ENCODE results near the gene DLX1.
"Not testable (repeated sequence)": the region's sequence is repeated elsewhere in the genome, so short reads cannot be mapped to it uniquely, and the experiment has no call there.

Gene DLX1

DNA sequence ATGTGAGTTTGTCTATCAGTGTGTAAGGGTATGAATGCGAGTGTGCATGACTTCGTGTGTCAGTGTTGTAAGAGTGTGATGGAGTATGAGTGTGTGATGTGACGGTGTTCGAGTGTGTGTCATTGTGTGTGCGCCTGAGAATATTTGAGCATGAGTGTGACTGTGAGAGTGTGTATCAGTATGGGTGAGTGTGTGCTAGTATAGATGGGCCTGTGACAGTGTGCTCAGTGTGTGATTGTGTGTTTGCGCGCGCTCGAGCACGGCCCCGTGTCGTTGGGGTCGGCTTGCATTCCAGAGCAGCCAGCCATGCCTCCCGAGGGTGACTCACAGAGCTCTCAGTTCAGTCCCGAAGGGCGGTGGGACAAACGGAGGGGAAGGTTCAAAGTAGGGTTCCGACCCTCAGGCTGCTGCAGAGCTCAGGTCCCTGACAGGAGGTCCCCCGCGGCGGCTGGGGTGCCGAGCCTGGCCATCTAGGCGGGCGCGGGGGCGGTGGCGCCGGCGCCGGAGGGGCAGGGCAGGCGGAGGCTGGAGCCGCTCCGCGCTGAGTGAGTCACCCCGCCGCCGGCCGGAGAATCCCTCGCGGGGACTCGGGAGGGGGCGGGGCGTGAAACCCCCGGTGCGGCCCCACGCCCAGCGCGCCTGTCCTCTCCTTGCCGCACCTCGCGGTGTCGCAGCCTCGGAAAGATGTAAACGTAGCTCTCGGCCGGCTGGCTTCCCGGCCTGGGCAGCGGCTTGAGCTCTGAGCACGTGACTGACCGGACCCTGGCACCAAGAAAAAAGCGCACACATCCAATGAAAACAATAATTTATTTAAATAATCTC is 13.6 kb downstream of the DLX1 start:
- DNase-seq (ENCODE audit: low read depth), result no peak

DNA sequence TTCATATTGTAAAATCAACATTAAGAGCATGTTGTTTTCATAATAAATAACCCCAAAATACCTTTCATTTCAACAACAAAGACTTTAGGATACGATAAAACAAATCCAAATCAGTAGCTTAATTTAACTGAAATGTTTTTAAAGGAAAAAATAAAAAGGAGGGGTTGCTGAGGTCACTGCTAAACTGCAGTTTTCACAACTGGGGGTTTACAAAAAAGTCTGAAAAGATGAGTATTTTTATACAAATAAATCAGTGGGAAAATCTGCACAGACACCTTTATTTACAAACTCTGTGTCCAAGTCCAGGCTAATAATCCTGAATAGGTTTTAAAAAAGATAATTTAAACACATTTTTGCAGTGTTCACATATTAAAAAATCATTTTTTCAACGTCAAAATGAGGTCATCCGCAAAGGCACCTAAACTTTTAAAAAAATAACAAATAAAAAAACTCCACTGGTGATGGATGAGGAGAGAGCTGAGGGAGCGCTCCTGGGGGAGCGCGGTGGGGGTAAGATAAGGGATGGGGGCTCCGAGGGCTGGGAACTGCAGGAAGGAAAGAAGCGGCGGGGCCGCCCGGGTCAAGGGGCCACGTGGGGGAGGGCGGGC is 14.3 kb downstream of the DLX1 start:
- no peak for DNase-seq (ENCODE audit: low read depth)

DNA sequence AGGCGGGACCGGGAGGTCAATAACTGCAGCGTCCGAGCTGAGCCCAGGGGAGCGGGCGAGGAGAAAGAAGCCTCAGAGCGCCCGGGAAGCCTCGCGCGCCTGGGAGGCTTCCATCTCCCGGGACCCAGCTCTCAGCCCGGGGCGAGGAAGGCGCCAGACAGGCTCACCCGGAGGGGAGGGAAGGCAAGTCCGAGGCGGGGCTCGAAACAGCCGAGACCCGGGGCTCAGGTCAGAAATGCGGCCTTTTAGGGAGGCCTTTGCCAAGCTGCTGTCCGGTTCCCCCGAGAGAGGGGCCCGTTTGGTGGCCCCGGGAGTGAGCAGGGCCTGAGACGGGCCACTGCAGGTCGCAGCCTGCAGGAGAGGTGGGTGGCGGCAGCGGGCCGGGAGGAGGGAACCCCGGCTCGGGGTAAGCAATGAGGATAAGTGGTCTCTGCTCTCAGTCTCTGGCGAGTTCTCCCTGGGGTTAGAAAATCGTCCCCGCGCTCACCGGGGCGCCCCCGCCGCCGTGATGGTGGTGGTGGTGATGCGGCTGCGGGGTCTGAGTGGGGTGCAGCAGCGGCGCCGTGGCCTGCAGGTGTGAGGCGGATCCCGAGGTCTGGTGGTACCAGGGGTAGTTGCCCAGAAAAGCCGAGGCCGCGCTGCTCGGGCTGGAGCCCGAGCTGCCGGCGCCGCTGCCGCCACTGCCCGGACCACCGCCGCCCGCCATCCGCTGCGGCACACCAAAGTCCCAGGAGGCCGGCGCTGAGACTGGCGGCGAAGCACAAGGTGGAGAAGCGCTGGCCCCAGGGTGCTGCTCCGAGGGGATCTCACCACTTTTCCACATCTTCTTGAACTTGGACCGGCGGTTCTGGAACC is 15.0 kb downstream of the DLX1 start:
- no peak for DNase-seq (ENCODE audit: low read depth)

DNA sequence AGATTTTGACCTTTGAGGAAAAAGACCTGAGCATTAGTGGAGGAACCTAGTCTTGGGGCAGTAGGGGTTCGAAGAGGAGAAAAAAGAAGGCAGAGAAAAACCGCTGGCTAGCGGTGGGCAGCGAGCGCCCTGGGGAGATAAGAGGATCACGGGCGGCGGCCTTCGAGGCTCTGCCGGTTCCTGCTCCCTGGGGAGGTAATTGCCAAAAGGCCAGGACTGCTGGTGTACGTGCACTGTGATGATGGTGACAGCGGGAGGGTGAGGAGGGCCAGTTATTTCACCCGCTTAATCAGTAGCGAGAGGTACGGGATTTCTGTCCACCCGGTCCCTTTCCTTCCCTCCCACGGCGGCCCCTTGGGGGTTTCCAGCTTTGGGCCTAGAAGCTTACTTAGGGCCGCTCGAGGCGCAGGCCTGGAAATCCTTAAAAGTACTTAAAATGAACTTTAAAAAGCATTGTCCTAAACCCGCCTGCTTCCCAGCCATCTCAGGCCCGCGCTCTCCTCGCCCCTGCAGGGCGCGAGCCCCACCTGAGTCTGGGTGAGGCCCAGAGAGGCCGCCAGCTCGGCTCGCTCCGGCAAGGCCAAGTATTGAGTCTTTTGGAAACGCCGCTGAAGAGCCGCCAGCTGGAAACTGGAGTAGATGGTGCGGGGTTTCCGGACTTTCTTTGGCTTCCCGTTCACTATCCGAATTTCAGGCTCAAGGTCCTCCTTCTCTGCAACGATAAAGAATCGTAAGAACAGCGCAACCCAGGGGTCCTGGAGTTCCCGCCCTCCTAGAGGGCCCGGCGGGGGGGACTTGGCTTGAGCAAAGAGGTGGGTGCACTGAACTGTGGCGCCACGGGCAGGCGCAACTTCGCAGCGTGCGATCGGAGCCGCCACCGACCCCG is 15.9 kb downstream of the DLX1 start:
- DNase-seq (ENCODE audit: low read depth), result no peak

DNA sequence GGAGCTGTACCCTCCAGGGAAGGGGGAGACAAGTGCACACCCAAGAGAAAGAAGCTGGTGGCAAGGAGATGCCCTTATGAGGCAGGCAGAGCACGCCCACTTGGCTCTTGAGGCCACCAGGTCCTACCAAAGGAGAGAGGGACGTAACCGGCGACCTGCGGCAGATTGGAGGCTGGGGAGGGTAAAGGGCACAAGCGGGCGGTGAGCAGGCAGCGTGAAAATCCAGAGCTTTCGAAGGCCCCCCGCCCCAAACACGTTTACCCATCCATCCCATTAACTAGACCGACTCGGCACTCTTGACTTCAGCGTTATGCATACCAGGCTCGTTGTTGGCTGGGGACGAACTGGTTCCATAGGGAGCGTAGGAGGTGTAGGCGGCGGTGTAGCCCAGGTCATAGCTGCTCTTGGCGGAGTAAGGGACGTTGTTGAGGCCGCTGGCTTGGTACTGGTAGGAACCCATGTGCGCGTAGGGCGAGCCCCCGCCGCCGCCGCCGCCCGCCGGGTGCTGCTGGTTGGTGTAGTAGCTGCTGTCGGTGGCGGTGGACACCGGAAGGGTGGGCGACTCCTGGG is 16.6 kb downstream of the DLX1 start:
- DNase-seq (ENCODE audit: low read depth), result no peak

DNA sequence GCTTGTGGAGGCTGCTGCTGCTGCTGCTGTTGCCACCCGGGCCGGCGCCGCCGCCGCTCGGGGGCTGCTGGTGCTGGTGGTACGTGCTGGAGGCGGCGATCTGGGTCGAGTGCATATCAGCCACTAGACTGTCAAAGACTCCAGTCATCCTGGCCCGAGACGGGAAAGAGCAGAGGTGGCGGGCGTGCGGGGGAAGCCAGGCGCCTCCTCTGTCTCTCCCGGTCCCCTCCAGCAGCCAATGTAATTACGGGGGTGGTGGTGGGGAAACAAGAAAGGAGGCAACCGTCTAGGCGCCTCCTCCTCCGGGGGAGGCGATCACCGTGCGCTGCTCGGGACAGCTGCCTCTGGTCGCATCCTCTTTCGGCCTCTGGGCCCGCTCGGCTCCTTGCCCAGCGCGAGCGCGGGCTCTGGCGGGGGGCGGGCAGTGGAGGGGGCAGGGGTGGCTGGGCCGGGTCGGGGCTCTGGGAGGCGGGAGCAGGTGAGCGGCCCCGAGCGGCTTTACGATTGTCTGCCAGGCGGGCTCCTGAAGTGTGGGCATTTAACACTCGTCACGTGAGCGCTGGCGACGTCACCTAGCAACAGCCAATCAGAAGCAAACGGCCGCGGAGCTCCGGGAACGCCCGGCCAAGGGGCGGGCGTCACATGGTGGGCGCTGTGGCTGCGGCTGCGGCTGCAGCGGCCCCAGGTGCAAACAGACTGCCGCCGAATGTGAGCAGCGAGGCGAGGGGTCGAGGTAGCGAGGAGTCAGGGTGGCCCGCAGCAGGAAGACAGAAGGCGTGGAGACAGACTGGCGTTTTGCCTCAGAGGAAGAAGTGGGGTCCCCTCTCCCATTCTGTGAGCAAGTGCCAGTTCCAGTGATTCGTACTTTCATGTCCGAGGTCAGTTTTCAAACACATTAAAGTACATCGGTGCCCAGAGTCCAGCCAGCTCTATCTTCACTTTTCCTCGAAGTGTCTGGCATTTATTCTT is 17.4 kb downstream of the DLX1 start, which contains the start of gene DLX2:
DLX2 (minus strand) TSS at position 510 of the 969 bp plus-strand sequence; CDS start at position 148, 362 bp downstream.
- DNase-seq (ENCODE audit: low read depth), result peak; percentile 66

DNA sequence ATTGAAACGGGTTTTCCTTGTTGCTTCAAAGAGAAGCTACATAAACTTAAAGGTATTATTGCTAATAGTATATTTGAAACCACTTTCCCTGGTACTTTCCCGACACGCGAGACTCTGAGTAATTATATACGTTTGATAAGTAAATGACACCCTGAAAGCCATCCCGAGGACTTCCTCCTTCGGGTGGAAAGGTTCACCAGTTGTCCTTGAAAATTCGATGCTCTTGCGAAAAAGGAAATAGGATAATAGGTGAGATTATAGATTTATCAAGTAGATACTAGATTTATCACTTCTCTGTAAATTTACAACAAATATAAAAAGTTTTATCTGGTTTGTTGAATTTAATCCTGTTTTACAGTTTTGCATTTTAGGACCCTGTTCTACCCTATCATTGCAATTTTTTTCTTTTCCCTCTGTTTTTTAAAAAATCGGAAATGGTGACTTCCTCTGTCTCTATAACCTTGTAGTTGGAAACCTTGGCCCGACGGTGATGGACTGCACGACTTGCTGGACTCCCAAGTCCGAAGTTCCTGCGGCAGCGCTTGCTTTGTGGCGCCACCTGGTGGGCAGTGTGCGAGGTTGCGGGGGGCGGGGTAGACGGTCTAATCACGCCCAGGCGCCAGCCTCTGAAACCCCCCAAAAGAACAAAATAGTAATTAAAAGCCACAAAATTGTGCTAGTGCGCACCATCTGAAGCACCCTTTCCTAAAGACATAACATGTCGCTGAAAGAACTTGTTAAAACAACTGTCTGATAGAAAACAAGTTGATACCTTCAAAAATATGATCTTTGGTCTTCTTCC is 18.4 kb downstream of the DLX1 start:
- DNase-seq (ENCODE audit: low read depth), result peak; percentile 76

DNA sequence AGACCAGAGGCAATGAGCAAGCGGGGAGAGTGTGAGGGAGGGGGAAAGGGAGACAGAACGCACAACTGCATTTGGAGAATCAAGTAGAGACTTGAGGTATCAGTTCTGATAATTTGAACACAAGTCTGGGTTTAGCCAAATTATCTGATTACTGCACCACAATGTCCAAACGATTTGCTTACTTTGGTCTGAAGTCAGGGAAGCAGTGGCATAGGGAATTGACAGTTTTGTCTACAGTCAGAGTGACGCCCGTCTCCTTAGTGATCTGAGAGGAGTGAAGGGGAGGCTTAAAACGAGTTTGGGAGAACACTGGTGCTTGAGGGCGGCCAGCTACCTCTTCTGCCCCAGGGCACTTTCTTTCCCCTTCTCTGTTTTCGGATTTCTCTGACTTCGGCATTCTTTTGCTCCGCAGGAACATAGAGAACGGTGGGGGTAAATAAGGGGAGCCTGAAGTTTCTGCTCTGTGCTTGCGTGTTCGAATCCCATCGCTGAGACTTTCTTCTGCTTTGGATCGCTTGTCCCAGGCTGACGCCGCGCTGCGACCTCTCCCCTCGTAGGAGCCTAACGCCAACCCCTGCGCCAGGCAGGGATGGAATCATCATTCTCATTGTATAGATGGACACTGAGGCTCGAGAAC is 20.3 kb downstream of the DLX1 start:
- DNase-seq (ENCODE audit: low read depth), result no peak

DNA sequence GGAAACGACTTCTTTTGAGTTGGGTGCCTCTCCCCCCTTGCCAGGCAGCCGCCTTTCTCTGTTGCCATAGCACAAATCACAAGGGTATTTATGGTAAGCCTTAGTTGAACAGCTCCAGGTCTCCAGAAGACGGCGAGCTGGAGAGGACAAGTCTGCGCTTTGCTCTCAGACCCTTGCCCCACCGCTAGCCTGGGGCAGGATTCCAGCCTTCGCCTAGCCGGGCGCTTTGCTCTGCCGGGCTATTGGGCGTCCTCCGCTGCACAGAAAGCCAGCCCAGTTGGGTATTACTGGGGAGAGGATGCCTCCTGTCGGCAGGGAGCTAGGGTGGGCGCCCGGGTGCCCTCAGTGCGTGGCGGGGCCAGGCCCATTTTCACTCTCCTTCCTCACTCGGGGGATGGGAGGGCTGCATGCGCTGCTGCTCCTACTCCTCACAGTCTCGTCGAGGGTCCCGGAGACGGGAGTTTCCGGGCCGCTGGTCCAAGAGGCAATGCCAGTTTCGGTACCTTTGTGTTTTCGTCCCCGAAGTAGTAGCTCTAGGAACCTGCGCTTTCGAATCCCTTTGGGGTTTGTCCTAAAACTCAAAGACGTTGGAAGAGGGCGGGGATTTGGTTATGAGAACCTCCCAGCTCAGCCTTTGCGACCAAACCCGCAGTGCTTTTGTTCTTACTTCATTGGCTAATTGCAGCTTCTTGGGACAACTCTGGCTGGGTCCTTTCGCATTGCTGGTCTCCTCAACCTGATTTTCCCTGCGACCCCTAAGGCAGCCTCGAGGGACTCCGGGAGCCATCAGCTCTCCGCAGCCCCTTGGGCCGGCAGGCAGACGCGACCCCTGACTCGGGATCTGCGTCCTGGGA is 21.0 kb downstream of the DLX1 start:
- no peak for DNase-seq (ENCODE audit: low read depth)

DNA sequence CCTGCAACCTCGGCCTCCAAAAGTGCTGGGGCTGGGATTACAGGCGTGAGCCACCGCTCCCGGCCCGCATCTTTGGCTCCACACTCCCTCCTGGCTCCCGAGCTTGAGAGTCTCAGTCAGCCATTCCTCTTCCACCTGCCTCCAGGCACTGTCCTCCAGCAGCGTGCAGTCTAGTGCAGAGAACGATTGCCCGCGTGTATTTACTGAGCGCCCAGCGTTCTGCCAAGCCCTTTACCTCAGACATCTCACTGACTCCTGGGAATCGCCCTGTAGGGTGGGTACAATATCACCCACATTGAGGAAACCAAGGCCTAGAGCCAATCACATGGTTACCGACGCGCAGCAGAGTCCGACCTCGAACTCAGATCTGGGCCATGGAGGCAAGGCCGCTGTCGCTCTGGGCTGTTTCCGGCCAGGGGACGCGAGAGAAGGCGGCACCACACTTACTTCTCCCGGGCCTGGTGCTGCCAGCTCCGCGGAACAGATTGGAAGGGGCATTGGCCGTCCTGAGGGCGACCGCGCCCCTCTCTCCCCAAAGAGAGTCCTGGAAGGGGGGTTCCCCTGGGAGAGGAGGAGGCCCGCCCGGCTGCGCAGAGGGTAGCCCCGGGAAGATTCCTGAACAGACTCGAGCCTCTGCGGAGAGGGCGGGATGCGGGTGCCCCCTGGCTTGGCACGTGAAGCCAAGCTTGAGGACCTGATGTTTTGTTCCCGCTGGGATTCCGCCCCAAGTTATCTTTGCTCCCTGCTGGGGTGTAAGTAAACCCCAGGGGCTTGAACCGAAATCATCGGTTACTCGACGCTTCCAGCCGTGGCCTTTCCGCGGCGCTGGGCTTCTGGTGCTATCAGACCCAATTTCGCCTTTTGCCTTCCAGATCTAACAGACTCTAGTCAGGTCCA is 22.6 kb downstream of the DLX1 start:
- no peak for DNase-seq (ENCODE audit: low read depth)

DNA sequence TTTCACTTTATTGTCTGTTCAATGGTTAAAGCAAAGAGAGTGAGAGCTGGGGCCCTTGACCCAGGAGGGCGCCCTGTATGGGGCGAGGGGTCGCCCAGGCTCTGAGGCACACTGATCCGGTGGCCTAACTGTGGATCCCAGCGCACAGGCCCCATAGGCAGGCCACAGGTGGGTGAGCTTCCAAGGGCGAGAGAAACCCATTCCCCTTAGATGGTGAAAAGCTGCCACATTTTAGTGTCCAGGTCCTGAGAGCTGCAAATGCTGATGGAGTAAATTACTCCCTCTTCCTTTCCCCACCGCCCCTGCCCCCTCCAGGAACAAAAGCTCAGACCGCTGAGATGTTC is 23.3 kb downstream of the DLX1 start:
- no peak for DNase-seq (ENCODE audit: low read depth)

DNA sequence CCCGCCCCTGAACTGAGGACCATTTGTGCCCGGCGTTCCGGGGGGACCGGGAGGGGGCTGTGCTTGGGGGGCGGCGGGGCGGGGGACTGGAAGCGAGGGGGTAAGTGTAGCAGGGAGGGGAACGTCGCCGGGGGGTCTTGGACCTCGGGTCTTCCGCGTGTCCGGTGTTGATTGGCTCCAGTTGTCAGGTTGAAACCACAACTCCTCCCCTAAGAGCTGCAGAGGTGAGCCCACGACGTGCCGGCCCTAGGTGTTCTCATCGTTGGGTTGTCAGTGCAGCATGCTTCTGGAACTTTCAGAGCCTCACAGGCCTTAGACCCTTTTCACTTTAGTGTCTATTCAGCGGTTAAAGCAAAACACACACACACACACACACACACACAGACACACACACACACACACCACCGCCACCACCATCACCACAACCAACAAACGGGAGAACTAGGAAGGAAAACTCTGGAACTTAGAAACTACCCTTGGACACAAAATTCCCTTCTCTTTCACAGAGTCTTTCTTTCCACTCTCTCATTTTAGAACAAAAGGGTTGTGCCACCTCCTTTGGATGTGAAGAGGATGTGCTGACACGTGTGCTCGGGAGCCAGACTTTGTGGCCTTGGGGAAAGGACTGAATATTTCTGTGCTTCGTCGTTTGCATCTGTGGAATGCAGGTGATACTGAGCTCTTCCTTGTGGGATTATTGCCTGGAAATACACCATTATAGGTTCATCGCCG is 24.1 kb downstream of the DLX1 start:
- DNase-seq (ENCODE audit: low read depth), result no peak

DNA sequence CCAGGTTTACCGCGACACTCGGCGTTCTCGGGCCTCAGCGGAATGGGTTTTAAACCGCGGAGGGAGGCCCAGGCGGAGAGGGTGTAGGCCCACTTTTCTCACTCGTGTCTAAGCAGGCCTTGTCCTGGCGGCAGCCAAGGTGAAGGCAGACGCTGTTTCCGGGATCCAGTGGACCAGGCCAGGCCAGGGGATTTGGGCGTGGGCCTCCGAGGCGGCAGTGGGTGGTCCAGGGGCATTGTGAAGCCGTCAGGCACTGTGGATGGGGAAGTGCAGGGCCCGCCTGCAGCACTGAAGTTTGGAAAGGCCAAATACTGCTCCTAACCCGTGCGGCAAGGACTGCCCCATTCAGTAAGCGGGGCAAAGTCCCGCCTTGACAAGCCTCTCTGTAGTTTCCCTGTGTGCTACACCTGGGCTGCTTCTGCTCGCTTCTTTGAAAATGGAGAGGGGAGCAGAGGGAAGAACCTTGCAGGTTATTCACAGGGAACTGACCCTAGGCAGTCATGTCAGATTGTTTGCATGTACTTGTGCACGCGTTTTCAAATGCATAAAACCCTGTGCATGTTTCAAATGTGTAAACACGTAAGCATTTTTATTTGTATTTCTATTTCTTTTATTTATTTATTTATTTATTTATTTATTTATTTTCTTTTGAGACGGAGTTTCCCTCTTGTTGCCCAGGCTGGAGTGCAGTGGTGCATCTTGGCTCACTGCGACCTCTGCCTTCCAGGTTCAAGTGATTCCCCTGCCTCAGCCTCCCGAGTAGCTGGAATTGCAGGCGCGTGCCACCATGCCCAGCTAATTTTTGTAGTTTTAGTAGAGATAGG is 24.9 kb downstream of the DLX1 start:
- DNase-seq (ENCODE audit: low read depth), result no peak

DNA sequence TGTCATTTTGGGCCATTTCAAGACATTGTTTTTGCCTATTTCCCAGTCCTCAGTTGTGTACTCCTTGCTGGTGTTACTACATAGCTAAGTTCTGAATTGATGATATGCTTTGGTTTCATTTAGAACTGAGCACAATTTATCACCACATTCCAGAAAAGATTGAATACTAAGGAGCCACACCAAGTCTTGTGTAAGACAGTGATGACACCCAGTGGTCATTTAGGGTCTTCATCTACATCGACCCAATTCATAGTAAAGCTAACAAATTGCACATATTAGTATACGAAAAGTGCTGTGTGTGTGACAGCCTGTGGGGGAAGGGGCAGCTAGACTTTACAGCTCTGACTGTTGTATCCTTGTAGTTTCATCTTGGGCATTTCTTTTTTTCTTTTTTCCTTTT is 28.3 kb downstream of the DLX1 start:
- no peak for DNase-seq (ENCODE audit: low read depth)

DNA sequence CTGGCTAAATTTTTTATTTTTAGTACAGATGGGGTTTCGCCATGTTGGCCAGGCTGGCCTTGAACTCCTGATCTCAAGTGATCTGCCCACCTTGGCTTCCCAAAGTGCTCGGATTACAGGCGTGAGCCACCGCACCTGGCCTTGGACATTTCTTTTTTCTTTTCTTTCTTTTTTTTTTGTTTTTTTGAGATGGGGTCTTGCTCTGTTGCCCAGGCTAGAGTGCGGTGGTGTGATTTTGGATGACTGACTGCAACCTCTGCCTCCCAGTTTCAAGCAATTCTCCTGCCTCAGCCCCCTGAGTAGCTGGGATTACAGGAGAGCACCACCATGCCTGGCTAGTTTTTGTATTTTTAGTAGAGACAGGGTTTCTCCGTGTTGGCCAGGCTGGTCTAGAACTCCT is 28.9 kb downstream of the DLX1 start:
- not testable (repeated sequence) for DNase-seq (ENCODE audit: low read depth)

All from CMK (cell line).